Type B pancreatic cell (in vitro differentiated cells): ENCODE results near the gene ZNF215. TPM values are rescaled to one million over a fixed set of nuclear protein-coding genes. Genes with fewer than 3 reads are reported as not detected.

Experiments
- DNase-seq: peaks from one replicate; pipeline ENCODE4 v3.0.0; 2021; ENCODE audit warnings: mixed read lengths; ENCODE audit not compliant: unreplicated experiment; ENCODE audit errors: extremely low spot score
- H3K27ac Mint-ChIP-seq: 2 replicates; pipeline ENCODE4 v1.8.0; 2021; ENCODE audit warnings: mild to moderate bottlenecking, mixed read lengths
- H3K27me3 Mint-ChIP-seq: 2 replicates; pipeline ENCODE4 v1.8.0; 2021; ENCODE audit warnings: mixed read lengths
- H3K36me3 Mint-ChIP-seq: 2 replicates; pipeline ENCODE4 v1.8.0; 2021; ENCODE audit warnings: mixed read lengths
- H3K4me1 Mint-ChIP-seq: one replicate; pipeline ENCODE4 v1.8.0; 2021; ENCODE audit warnings: mixed read lengths; ENCODE audit not compliant: unreplicated experiment
- H3K4me3 Mint-ChIP-seq: 2 replicates; pipeline ENCODE4 v1.8.0; 2021; ENCODE audit warnings: mild to moderate bottlenecking, mixed read lengths
- H3K9me3 Mint-ChIP-seq: 2 replicates; pipeline ENCODE4 v1.8.0; 2021; ENCODE audit warnings: mixed read lengths
- total RNA-seq: library from RNA; stranded (reverse); gene quantifications from 2 replicates; pipeline ENCODE4 v1.2.1, GENCODE V29; 2021; ENCODE audit warnings: low replicate concordance
- TF ChIP-seq, protein P1 (sequence below): fragments of 200-600 bp; sonication (generic); conservative IDR thresholded peaks from 2 replicates; pipeline ENCODE4 v1.5.0; 2021; ENCODE audit warnings: antibody characterized with exemption, mild to moderate bottlenecking

The ZNF215 gene
- total RNA-seq, 1 donor from 2014 or later, result 4.6 TPM

DNA sequence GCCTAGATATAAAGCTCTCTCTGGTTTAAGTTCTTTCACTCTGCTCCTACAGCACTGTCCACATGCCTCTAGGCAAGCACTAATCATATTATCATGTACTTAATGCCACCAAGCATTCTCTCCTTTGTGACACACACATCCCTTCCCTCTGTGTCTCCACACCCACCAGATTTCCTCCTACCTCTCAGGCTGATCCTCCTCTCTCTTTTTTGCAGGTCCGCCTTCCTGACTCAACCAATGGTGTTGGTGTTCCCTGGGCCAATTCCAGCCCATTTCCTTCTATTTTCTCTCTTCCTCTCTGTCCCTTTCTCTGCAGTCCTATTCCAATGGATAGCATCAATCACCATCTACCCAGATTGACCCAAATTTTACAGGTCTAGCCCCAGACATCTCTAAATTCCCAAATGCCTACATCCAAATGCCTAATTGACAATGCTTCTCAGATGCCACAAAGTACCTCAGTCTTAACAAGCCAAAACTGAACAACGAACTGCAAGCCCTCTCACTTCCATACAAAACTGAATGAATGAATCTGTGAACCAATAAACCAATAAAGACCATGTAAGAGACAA, 504 bp upstream of the ZNF215 start:
- peaks cover 16% of the 10 kb centered on the region for H3K4me1 Mint-ChIP-seq
- no peaks in the 10 kb centered on the region for H3K36me3 Mint-ChIP-seq
- peak overlapping the region; percentile 71 for H3K27ac Mint-ChIP-seq
- H3K27me3 Mint-ChIP-seq, result no peaks in the 10 kb centered on the region
- H3K9me3 Mint-ChIP-seq, result no peaks in the 10 kb centered on the region
- TF ChIP-seq, protein P1, sequence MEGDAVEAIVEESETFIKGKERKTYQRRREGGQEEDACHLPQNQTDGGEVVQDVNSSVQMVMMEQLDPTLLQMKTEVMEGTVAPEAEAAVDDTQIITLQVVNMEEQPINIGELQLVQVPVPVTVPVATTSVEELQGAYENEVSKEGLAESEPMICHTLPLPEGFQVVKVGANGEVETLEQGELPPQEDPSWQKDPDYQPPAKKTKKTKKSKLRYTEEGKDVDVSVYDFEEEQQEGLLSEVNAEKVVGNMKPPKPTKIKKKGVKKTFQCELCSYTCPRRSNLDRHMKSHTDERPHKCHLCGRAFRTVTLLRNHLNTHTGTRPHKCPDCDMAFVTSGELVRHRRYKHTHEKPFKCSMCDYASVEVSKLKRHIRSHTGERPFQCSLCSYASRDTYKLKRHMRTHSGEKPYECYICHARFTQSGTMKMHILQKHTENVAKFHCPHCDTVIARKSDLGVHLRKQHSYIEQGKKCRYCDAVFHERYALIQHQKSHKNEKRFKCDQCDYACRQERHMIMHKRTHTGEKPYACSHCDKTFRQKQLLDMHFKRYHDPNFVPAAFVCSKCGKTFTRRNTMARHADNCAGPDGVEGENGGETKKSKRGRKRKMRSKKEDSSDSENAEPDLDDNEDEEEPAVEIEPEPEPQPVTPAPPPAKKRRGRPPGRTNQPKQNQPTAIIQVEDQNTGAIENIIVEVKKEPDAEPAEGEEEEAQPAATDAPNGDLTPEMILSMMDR, result no peak
- H3K4me3 Mint-ChIP-seq, result peak overlapping the region; percentile 97
- no peak for DNase-seq

DNA sequence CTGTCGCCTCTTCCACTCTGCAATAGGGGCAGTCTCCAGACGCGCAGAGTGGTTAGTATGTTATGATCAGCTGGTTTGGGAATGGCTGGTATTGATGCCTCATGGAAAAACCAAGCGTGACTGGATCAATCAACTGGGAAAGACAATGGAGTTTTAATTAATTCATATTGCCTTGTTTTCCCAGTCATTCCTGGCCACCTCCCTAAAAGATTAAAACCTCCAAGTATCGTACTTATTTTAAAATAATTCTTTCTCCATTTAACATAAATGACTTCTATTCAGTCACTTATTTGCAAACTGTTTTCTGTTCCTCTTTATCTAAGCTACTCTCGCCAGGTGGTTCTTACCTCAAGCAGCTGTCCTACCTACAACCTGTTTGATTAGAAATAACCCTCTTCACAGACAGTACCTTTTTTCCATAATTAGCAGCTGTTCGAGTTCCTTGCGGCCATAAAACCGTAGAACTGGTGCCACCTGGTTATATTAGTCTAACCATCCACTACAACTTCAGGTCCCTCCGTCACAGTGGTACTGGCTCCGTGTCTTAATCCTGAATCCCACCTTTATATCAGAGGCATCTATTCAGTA, 898 bp downstream of the ZNF215 start:
- Mint-ChIP-seq H3K9me3 (no peaks in the 10 kb centered on the region), H3K27me3 (no peaks in the 10 kb centered on the region), H3K4me3 (peak overlapping the region; percentile 97), H3K27ac (peak overlapping the region; percentile 66), H3K36me3 (no peaks in the 10 kb centered on the region), H3K4me1 (peaks cover 16% of the 10 kb centered on the region)
- DNase-seq, result no peak
- TF ChIP-seq, protein P1, result no peak

DNA sequence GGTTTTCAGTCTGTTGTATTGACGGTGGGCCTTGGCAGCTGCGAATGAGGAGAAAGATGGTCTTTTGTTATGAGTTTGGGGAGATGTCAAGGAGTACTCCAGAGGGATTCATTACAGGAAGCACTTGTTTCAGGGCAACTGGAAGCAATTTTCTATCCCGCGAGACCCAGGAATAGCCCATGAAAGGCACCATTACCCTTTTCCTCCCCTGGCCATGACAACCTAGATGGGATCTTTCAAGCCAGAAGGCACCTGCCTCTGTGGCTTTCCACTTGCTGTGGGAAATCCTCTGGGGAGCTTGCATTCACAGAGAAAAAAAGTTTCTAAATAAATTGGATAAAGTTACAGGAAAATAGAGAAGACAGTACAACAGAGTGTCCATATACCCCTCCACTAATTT, 2.7 kb downstream of the ZNF215 start:
- no peaks in the 10 kb centered on the region for H3K27me3 Mint-ChIP-seq
- TF ChIP-seq, protein P1, result no peak
- peak overlapping the region; percentile 12 for H3K4me3 Mint-ChIP-seq
- no peaks in the 10 kb centered on the region for H3K9me3 Mint-ChIP-seq
- no peak overlapping the region for H3K27ac Mint-ChIP-seq
- peaks cover 4% of the 10 kb centered on the region for H3K36me3 Mint-ChIP-seq
- peaks cover 16% of the 10 kb centered on the region for H3K4me1 Mint-ChIP-seq
- no peak for DNase-seq

DNA sequence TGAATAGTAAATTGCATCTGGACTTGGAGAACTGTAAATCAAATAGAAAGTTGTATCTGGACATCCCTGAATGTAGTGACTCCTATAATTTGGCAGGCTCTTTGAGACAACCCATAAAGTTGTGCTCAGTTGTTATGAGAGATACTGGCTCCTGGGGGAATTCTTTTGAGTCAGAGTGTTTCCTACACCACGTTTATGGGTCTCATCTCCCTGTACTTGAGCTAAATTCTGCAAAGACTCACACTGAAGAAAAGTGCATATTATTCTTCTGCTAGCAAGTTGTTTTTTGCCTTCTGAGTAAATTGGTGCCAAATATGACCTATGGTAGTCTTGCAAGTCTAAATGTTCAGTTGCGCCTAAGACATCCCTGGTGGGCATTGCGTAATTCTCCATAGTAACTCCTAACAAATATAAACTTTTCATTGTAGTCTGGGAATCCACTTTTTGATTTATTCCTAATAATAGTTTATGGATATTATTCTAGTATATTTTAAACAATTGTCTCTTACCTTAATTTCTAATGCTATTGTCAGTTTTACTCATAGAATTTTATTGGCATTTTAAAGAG, 5.0 kb downstream of the ZNF215 start:
- Mint-ChIP-seq H3K9me3 (no peaks in the 10 kb centered on the region), H3K4me3 (no peak overlapping the region), H3K36me3 (peaks cover 4% of the 10 kb centered on the region), H3K4me1 (peaks cover 10% of the 10 kb centered on the region), H3K27ac (no peak overlapping the region), H3K27me3 (no peaks in the 10 kb centered on the region)
- no peak for DNase-seq
- TF ChIP-seq, protein P1, result no peak

- TF ChIP-seq, protein P1, result no peak
- Mint-ChIP-seq H3K4me1 (peaks cover 10% of the 10 kb centered on the region), H3K36me3 (peaks cover 4% of the 10 kb centered on the region), H3K9me3 (no peaks in the 10 kb centered on the region), H3K27ac (no peak overlapping the region), H3K4me3 (no peak overlapping the region), H3K27me3 (no peaks in the 10 kb centered on the region)
- DNase-seq, result no peak
Observed at GRCh38 chr11:6932145-6932544, 5.9 kb downstream of the ZNF215 start.
